ENCODE measurements around the gene NRXN2.

GRCh38 chr11:64660706-64661105, 62.3 kb downstream of the NRXN2 start:
- TF ChIP-seq CTCF (IDR thresholded peaks at IDR 0.05; ENCODE audit: low read depth, low read length, poor library complexity, severe bottlenecking) (no peak), EZH2phosphoT487 (IDR thresholded peaks at IDR 0.05; ENCODE audit: borderline replicate concordance, low read length) (no peak)
